CD14-positive monocyte (primary cell): Measurements from ENCODE around the gene ALKBH3. TPM values are rescaled to one million over a fixed set of nuclear protein-coding genes. Genes with fewer than 3 reads are reported as not detected.

ENCODE experiments used
- DNase-seq, 3 donors: peaks; one replicate each; pipeline ENCODE4 v3.0.0-alpha.2; 2011 to 2022
- H2AFZ ChIP-seq: 2 replicates; pipeline ENCODE4 v1.6.0; 2012; ENCODE audit warnings: mild to moderate bottlenecking, low read depth, low read length, inconsistent platforms; ENCODE audit not compliant: insufficient read depth, poor library complexity, severe bottlenecking
- H3K27ac ChIP-seq, 2 donors: 1 replicate in 1 of 2; 2 replicates in 1 of 2; pipeline ENCODE4 v1.5.1; 2012 to 2013; ENCODE audit warnings: low read length in 2 of 2, control low read depth in 1 of 2, inconsistent platforms in 1 of 2, low read depth in 1 of 2, mild to moderate bottlenecking in 1 of 2
- H3K27me3 ChIP-seq, 2 donors: one replicate each; pipeline versions ENCODE4 v1.6.0 to v1.6.1; 2011 to 2013; ENCODE audit warnings: low read length in 2 of 2; ENCODE audit not compliant: control insufficient read depth in 2 of 2, insufficient read depth in 2 of 2
- H3K36me3 ChIP-seq, 2 donors: replicated peaks in 1 of 2; 1 replicate in 1 of 2; 2 replicates in 1 of 2; pipeline versions ENCODE4 v1.5.1 to v1.6.1; 2012 to 2013; ENCODE audit warnings: low read length in 2 of 2, control low read depth in 1 of 2, inconsistent platforms in 1 of 2, mild to moderate bottlenecking in 1 of 2; ENCODE audit not compliant: insufficient read depth in 2 of 2, control insufficient read depth in 1 of 2
- H3K4me1 ChIP-seq, 2 donors: 1 replicate in 1 of 2; 2 replicates in 1 of 2; pipeline versions ENCODE4 v1.5.1 to v1.6.1; 2012 to 2013; ENCODE audit warnings: low read length in 2 of 2, control low read depth in 1 of 2, inconsistent platforms in 1 of 2, mild to moderate bottlenecking in 1 of 2, moderate library complexity in 1 of 2; ENCODE audit not compliant: insufficient read depth in 2 of 2, control insufficient read depth in 1 of 2
- H3K4me2 ChIP-seq: replicated peaks from 2 replicates; pipeline ENCODE3; 2012; ENCODE audit warnings: low read length, moderate library complexity, mild to moderate bottlenecking; ENCODE audit not compliant: poor library complexity, severe bottlenecking; ENCODE audit errors: extremely low read depth
- H3K4me3 ChIP-seq, 3 experiments: fragments of 200-600 bp in 1 of 3; sonication (generic) in 1 of 3; replicated peaks in 1 of 3; 1 replicate in 2 of 3; 2 replicates in 1 of 3; pipeline ENCODE4 v1.5.1; 2011 to 2013; ENCODE audit warnings: low read length in 3 of 3, mild to moderate bottlenecking in 3 of 3, control low read depth in 2 of 3, low read depth in 2 of 3, inconsistent platforms in 1 of 3, moderate library complexity in 1 of 3
- H3K79me2 ChIP-seq: 2 replicates; pipeline ENCODE4 v1.6.0; 2012; ENCODE audit warnings: mild to moderate bottlenecking, control low read depth, inconsistent platforms, low read length, moderate library complexity; ENCODE audit not compliant: insufficient read depth
- H3K9ac ChIP-seq: 2 replicates; pipeline ENCODE4 v1.6.0; 2017; ENCODE audit warnings: low read length, mild to moderate bottlenecking; ENCODE audit not compliant: insufficient read depth, poor library complexity, severe bottlenecking
- H3K9me3 ChIP-seq, 2 donors: replicated peaks in 1 of 2; 1 replicate in 1 of 2; 2 replicates in 1 of 2; pipeline versions ENCODE4 v1.5.1 to v1.6.1; 2012 to 2013; ENCODE audit warnings: low read length in 2 of 2, control low read depth in 1 of 2; ENCODE audit not compliant: control insufficient read depth in 1 of 2, insufficient read depth in 1 of 2
- H4K20me1 ChIP-seq: 2 replicates; pipeline ENCODE4 v1.6.0; 2012; ENCODE audit warnings: mild to moderate bottlenecking, low read length, control low read depth, moderate library complexity; ENCODE audit not compliant: insufficient read depth
- H3K27ac Mint-ChIP-seq, 7 donors: one replicate each; pipeline ENCODE4 v1.8.0; 2020; ENCODE audit warnings: mild to moderate bottlenecking in 7 of 7, mixed read lengths in 7 of 7, moderate library complexity in 6 of 7, inconsistent platforms in 2 of 7
- H3K27me3 Mint-ChIP-seq, 3 donors: one replicate each; pipeline ENCODE4 v1.8.0; 2021 to 2022; ENCODE audit warnings: low read depth in 3 of 3, mild to moderate bottlenecking in 3 of 3, mixed read lengths in 3 of 3, moderate library complexity in 3 of 3, inconsistent platforms in 1 of 3
- H3K36me3 Mint-ChIP-seq, 2 donors: one replicate each; pipeline ENCODE4 v1.8.0; 2020; ENCODE audit warnings: mixed read lengths in 2 of 2, inconsistent platforms in 1 of 2, mild to moderate bottlenecking in 1 of 2
- H3K4me1 Mint-ChIP-seq: one replicate; pipeline ENCODE4 v1.8.0; 2020; ENCODE audit warnings: mild to moderate bottlenecking, mixed read lengths
- H3K4me3 Mint-ChIP-seq, 2 donors: one replicate each; pipeline ENCODE4 v1.8.0; 2020; ENCODE audit warnings: mild to moderate bottlenecking in 2 of 2, mixed read lengths in 2 of 2, moderate library complexity in 1 of 2
- H3K9me3 Mint-ChIP-seq, 7 donors: one replicate each; pipeline ENCODE4 v1.8.0; 2020 to 2022; ENCODE audit warnings: mixed read lengths in 7 of 7, mild to moderate bottlenecking in 6 of 7, moderate library complexity in 6 of 7, inconsistent platforms in 2 of 7
- CTCF ChIP-seq: fragments of 200-600 bp; IDR thresholded peaks from one replicate; pipeline ENCODE4 v1.8.0; 2022; ENCODE audit warnings: antibody characterized with exemption, mild to moderate bottlenecking
- WGBS: methylation state at CpG from one replicate; pipeline ENCODE4 v1.1.5; 2013; ENCODE audit warnings: missing lambda C conversion rate; ENCODE audit not compliant: insufficient coverage; 5-methylcytosine and 5-hydroxymethylcytosine counted together
- intact Hi-C, 2 donors: fragments of 100-400 bp; cut with micrococcal nuclease; formaldehyde crosslinking; loops; one replicate each; pipeline versions ENCODE4 v1.15.0 to v1.15.1; 2023
- polyA plus RNA-seq, 3 donors: library from polyadenylated mRNA; depleted of rRNA in 1 of 3; unstranded in 2 of 3; stranded (reverse) in 1 of 3; fragments of 300-500 nt in 2 of 3; fragments of >200 nt in 1 of 3; fragmentation: Illumina TruSeq in 2 of 3; gene quantifications; 1 replicate in 2 of 3; 2 replicates in 1 of 3; pipeline ENCODE4 v1.2.3, GENCODE V29; 2012 to 2021

ALKBH3 gene
- polyA plus RNA-seq, 3 donors: 22.1 to 25.8 (median 22.7) TPM

GRCh38 chr11:43931717-43932039 lies 51.0 kb downstream of the ALKBH3 start:
- Histone ChIP-seq H3K4me2 (no peak overlapping the region), H3K9ac (no peak overlapping the region), H3K27ac (no peak overlapping the region), H4K20me1 (no peaks in the 10 kb centered on the region), H3K9me3 (no peaks in the 10 kb centered on the region), H3K27me3 (no peaks in the 10 kb centered on the region), H2AFZ (no peak overlapping the region), H3K36me3 (no peaks in the 10 kb centered on the region), H3K79me2 (no peaks in the 10 kb centered on the region), H3K4me1 (no peaks in the 10 kb centered on the region), H3K4me3 (no peak overlapping the region)
- TF ChIP-seq CTCF: no peak
- Mint-ChIP-seq H3K9me3 (no peaks in the 10 kb centered on the region), H3K4me3 (no peak overlapping the region), H3K27me3 (peaks cover 4 to 8% (median 5%) of the 10 kb centered on the region in 3 donors), H3K27ac (no peak overlapping the region), H3K36me3 (no peaks in the 10 kb centered on the region), H3K4me1 (peaks cover 6% of the 10 kb centered on the region)
- 87% methylated on average over 4 of the region's 4 CpGs for WGBS
- intact Hi-C loops: no loop called here
- no peak for DNase-seq

DNA sequence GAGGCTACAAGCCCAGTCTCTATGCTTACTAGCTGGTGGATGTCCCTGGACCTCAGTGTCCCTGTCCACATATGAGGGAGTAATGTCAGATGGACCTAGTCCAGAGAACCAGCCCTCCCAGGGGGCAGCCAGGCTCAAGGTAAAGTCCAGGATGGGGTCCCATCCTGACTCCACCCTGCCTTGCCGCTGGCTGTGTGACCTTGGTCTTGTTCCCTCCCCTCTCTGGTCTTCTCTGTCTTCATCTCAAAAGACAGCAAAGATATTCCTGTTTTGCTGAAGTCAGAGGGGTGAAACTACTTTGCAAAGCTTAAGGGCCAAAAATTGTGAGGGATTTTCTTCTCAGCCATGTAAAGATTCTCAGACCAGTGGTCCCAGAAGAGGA lies 52.6 kb downstream of the ALKBH3 start:
- intact Hi-C loops: no loop called here
- no peak overlapping the region for H3K9ac ChIP-seq
- H3K27me3 ChIP-seq: no peaks in the 10 kb centered on the region
- Mint-ChIP-seq H3K27ac (no peak overlapping the region), H3K27me3 (peaks cover 4 to 18% (median 8%) of the 10 kb centered on the region in 3 donors), H3K4me1 (peaks cover 6% of the 10 kb centered on the region), H3K9me3 (no peaks in the 10 kb centered on the region), H3K4me3 (no peak overlapping the region), H3K36me3 (no peaks in the 10 kb centered on the region)
- H3K4me3 ChIP-seq: no peak overlapping the region
- no peak overlapping the region for H3K27ac ChIP-seq
- DNase-seq: no peak
- H4K20me1 ChIP-seq: no peaks in the 10 kb centered on the region
- no peaks in the 10 kb centered on the region for H3K36me3 ChIP-seq
- 100% methylated on average over 1 of the region's 1 CpG for WGBS
- H2AFZ ChIP-seq: no peak overlapping the region
- H3K79me2 ChIP-seq: no peaks in the 10 kb centered on the region
- TF ChIP-seq CTCF: no peak
- no peaks in the 10 kb centered on the region for H3K4me1 ChIP-seq
- H3K9me3 ChIP-seq: no peaks in the 10 kb centered on the region
- no peak overlapping the region for H3K4me2 ChIP-seq
